A204.1 (cell line): ENCODE measurements around the gene PLA1A.
"Not testable (repeated sequence)": the region's sequence is repeated elsewhere in the genome, so short reads cannot be mapped to it uniquely, and the experiment has no call there.

Experiments
- FAIRE-seq: peaks from 2 replicates; lab custom pipeline; 2012; peaks lifted over from hg19 to GRCh38; lab: Jason Lieb, UNC

Gene PLA1A

GRCh38 chr3:119662604-119663373 is 65.1 kb downstream of the PLA1A start:
- no peak for FAIRE-seq

GRCh38 chr3:119663885-119664284 is 66.2 kb downstream of the PLA1A start:
- no peak for FAIRE-seq

- no peak for FAIRE-seq
Measured at GRCh38 chr3:119664370-119664769, 66.7 kb downstream of the PLA1A start.

GRCh38 chr3:119664850-119665379 is 67.2 kb downstream of the PLA1A start:
- no peak for FAIRE-seq

GRCh38 chr3:119665954-119666559 is 68.4 kb downstream of the PLA1A start:
- FAIRE-seq, result no peak

GRCh38 chr3:119669906-119670570 is 72.4 kb downstream of the PLA1A start:
- FAIRE-seq, result no peak

GRCh38 chr3:119672776-119673175 is 75.1 kb downstream of the PLA1A start:
- FAIRE-seq, result no peak

- no peak for FAIRE-seq
Measured at GRCh38 chr3:119673875-119674274, 76.2 kb downstream of the PLA1A start.

GRCh38 chr3:119675188-119675874 is 77.6 kb downstream of the PLA1A start:
- FAIRE-seq, result no peak

- no peak for FAIRE-seq
Measured at GRCh38 chr3:119676020-119676419, 78.3 kb downstream of the PLA1A start.

GRCh38 chr3:119676771-119677640 is 79.3 kb downstream of the PLA1A start, which contains the start of gene COX17:
Gene COX17 (minus strand): TSS chr3:119677406. CDS start chr3:119677310, 96 bp downstream.
- peak; percentile 96 for FAIRE-seq

GRCh38 chr3:119677641-119677934 is 79.9 kb downstream of the PLA1A start:
- no peak for FAIRE-seq

- FAIRE-seq, result not testable (repeated sequence)
Measured at GRCh38 chr3:119678209-119678608, 80.5 kb downstream of the PLA1A start.
